GM18517 (cell line): ENCODE data around the gene FAH.

Experiments used
- ATAC-seq: cut with Tn5 transposase; IDR thresholded peaks from one replicate; pipeline ENCODE4 v1.9.1; 2021; ENCODE audit warnings: mild to moderate bottlenecking, moderate library complexity; ENCODE audit not compliant: unreplicated experiment

Gene FAH

GRCh38 chr15:80231371-80231770 is 78.6 kb downstream of the FAH start:
- no peak for ATAC-seq

GRCh38 chr15:80233581-80233980 is 80.8 kb downstream of the FAH start:
- ATAC-seq, result no peak

- no peak for ATAC-seq
Observed at GRCh38 chr15:80234883-80235282, 82.1 kb downstream of the FAH start.
